Left ventricle myocardium inferior (tissue), 1 donor: ENCODE data around the gene FRMD4A. TPM values are rescaled to one million over a fixed set of nuclear protein-coding genes. Genes with fewer than 3 reads are reported as not detected.
"Not testable (repeated sequence)": the region's sequence is repeated elsewhere in the genome, so short reads cannot be mapped to it uniquely, and the experiment has no call there.

ENCODE experiments used
- DNase-seq: peaks from one replicate; pipeline ENCODE4 v3.0.0-alpha.2; 2020
- H3K27ac ChIP-seq: fragments of 200-600 bp; replicated peaks from 2 replicates; pipeline ENCODE4 v1.8.0; 2021
- H3K27me3 ChIP-seq: fragments of 200-600 bp; 2 replicates; pipeline ENCODE4 v1.8.0; 2021; ENCODE audit warnings: low read depth
- H3K36me3 ChIP-seq: fragments of 200-600 bp; 2 replicates; pipeline ENCODE4 v1.8.0; 2021
- H3K4me1 ChIP-seq: fragments of 200-600 bp; 2 replicates; pipeline ENCODE4 v1.8.0; 2021
- H3K4me3 ChIP-seq: fragments of 200-600 bp; 2 replicates; pipeline ENCODE4 v1.8.0; 2021; ENCODE audit warnings: mild to moderate bottlenecking, moderate library complexity
- H3K9me3 ChIP-seq: fragments of 200-600 bp; replicated peaks from 2 replicates; pipeline ENCODE4 v1.8.0; 2021
- CTCF ChIP-seq: fragments of 200-600 bp; IDR thresholded peaks from 2 replicates; pipeline ENCODE4 v1.8.0; 2021; ENCODE audit warnings: antibody characterized with exemption, mild to moderate bottlenecking, borderline replicate concordance
- intact Hi-C: fragments of 100-400 bp; cut with micrococcal nuclease; formaldehyde crosslinking; loops from one replicate; pipeline ENCODE4 v1.11.0; 2022
- total RNA-seq: library from RNA; stranded (reverse); fragmentation: NEBNext Ultra II Directional; extraction: Animal tissue kit (Norgen Biotek cat#: 25700); gene quantifications from one replicate; pipeline ENCODE4 v1.2.1, GENCODE V29; 2021
- donor health status: DM: no; HTN: yes; CAD: no; lungs with severe emphysema.

Gene FRMD4A
- total RNA-seq, 1 donor from 2014 or later: 26.1 TPM

- no peak overlapping the region for H3K27ac ChIP-seq
- H3K27me3 ChIP-seq: peaks cover 34% of the 10 kb centered on the region
- DNase-seq: no peak
- H3K4me1 ChIP-seq: no peaks in the 10 kb centered on the region
- H3K36me3 ChIP-seq: no peaks in the 10 kb centered on the region
- no peaks in the 10 kb centered on the region for H3K9me3 ChIP-seq
- no peak overlapping the region for H3K4me3 ChIP-seq
- intact Hi-C loops: no loop called here
- TF ChIP-seq CTCF: no peak
These were observed 119.1 kb downstream of the FRMD4A start for GRCh38 chr10:14211610-14212009.

- H3K4me1 ChIP-seq: no peaks in the 10 kb centered on the region
- TF ChIP-seq CTCF: no peak
- no peaks in the 10 kb centered on the region for H3K36me3 ChIP-seq
- no peak overlapping the region for H3K27ac ChIP-seq
- no peaks in the 10 kb centered on the region for H3K9me3 ChIP-seq
- intact Hi-C loops: no loop called here
- H3K27me3 ChIP-seq: peaks cover 40% of the 10 kb centered on the region
- no peak overlapping the region for H3K4me3 ChIP-seq
- DNase-seq: no peak
These were observed 122.5 kb downstream of the FRMD4A start for GRCh38 chr10:14208231-14208630.

GRCh38 chr10:14205233-14205632, 125.5 kb downstream of the FRMD4A start:
- no peak for TF ChIP-seq CTCF
- no peaks in the 10 kb centered on the region for H3K9me3 ChIP-seq
- intact Hi-C loops: no loop called here
- H3K4me3 ChIP-seq: no peak overlapping the region
- no peaks in the 10 kb centered on the region for H3K36me3 ChIP-seq
- H3K27me3 ChIP-seq: peaks cover 61% of the 10 kb centered on the region
- no peak for DNase-seq
- no peak overlapping the region for H3K27ac ChIP-seq
- no peaks in the 10 kb centered on the region for H3K4me1 ChIP-seq

GRCh38 chr10:14200698-14201544, 129.8 kb downstream of the FRMD4A start:
- no peak for TF ChIP-seq CTCF
- intact Hi-C loops: no loop called here
- no peaks in the 10 kb centered on the region for H3K4me1 ChIP-seq
- H3K36me3 ChIP-seq: no peaks in the 10 kb centered on the region
- H3K9me3 ChIP-seq: no peaks in the 10 kb centered on the region
- H3K4me3 ChIP-seq: no peak overlapping the region
- H3K27ac ChIP-seq: no peak overlapping the region
- H3K27me3 ChIP-seq: peaks cover 91% of the 10 kb centered on the region
- DNase-seq: no peak

- H3K4me3 ChIP-seq, H3K27ac ChIP-seq, H3K4me1 ChIP-seq, DNase-seq, H3K36me3 ChIP-seq, H3K9me3 ChIP-seq: not testable (repeated sequence)
- intact Hi-C loops: loop anchor here (5.0 kb wide), 1 partner anchor 278 kb away; no protein-coding TSS in a partner anchor
- peaks cover 82% of the 10 kb centered on the region for H3K27me3 ChIP-seq
These were observed 131.6 kb downstream of the FRMD4A start for GRCh38 chr10:14199098-14199497.

- TF ChIP-seq CTCF: no peak
- peaks cover 81% of the 10 kb centered on the region for H3K27me3 ChIP-seq
- DNase-seq: no peak
- H3K9me3 ChIP-seq: no peaks in the 10 kb centered on the region
- H3K4me3 ChIP-seq: no peak overlapping the region
- H3K27ac ChIP-seq: no peak overlapping the region
- H3K36me3 ChIP-seq: no peaks in the 10 kb centered on the region
- intact Hi-C loops: loop anchor here (5.0 kb wide), 1 partner anchor 279 kb away; no protein-coding TSS in a partner anchor
- no peaks in the 10 kb centered on the region for H3K4me1 ChIP-seq
These were observed 132.6 kb downstream of the FRMD4A start for GRCh38 chr10:14198078-14198477.
